A673 (cell line): Measurements from ENCODE around the gene TRPM3. TPM values are rescaled to one million over a fixed set of nuclear protein-coding genes. Genes with fewer than 3 reads are reported as not detected.

Experiments
- BruUV-seq: library from RNA; stranded (reverse); fragments of 400-500 nt; replicated peaks from 2 replicates; lab custom pipeline; 2021; lab: Mats Ljungman, UMichigan
- CTCF ChIA-PET: fragments of 300-600 bp; sonication (Branson Sonifier 250); formaldehyde crosslinking; loops from one replicate; lab custom pipeline; 2022; ENCODE audit warnings: antibody characterized with exemption; lab: Charles Lee
- POLR2A ChIA-PET: fragments of 300-600 bp; sonication (Branson Sonifier 250); formaldehyde crosslinking; loops from one replicate; lab custom pipeline; 2022; ENCODE audit warnings: antibody characterized with exemption; ENCODE audit not compliant: low non-redundant PET; lab: Charles Lee
- DNase-seq: peaks from one replicate; pipeline ENCODE4 v3.0.0-alpha.2; 2015; ENCODE audit warnings: low spot score
- H3K27ac ChIP-seq: fragments of 200-600 bp; sonication (generic); 2 replicates; pipeline ENCODE4 v1.5.1; 2016; ENCODE audit warnings: mixed run types, low read depth, mild to moderate bottlenecking, mixed read lengths, antibody characterized with exemption, low read length; ENCODE audit not compliant: poor library complexity, severe bottlenecking
- H3K27me3 ChIP-seq: fragments of 200-600 bp; sonication (generic); replicated peaks from 2 replicates; pipeline ENCODE4 v1.6.1; 2017; ENCODE audit warnings: mixed run types, low read depth, mild to moderate bottlenecking, mixed read lengths, antibody characterized with exemption, low read length; ENCODE audit not compliant: insufficient read depth, poor library complexity
- H3K36me3 ChIP-seq: fragments of 200-600 bp; sonication (generic); 2 replicates; pipeline ENCODE4 v1.6.1; 2016; ENCODE audit warnings: mixed run types, mild to moderate bottlenecking, mixed read lengths, antibody characterized with exemption, low read length; ENCODE audit not compliant: insufficient read depth, poor library complexity, severe bottlenecking
- H3K4me1 ChIP-seq: fragments of 200-600 bp; sonication (generic); 2 replicates; pipeline ENCODE4 v1.6.1; 2017; ENCODE audit warnings: mixed run types, mild to moderate bottlenecking, mixed read lengths, antibody characterized with exemption, low read length; ENCODE audit not compliant: insufficient read depth, poor library complexity, severe bottlenecking
- H3K4me3 ChIP-seq: fragments of 200-600 bp; sonication (generic); 2 replicates; pipeline ENCODE4 v1.5.1; 2016; ENCODE audit warnings: low read depth, mixed run types, mild to moderate bottlenecking, mixed read lengths, low read length; ENCODE audit not compliant: poor library complexity, severe bottlenecking
- H3K9me3 ChIP-seq: fragments of 200-600 bp; sonication (generic); 2 replicates; pipeline ENCODE4 v1.6.1; 2016; ENCODE audit warnings: mixed run types, low read depth, mild to moderate bottlenecking, mixed read lengths, antibody characterized with exemption, low read length; ENCODE audit not compliant: poor library complexity, severe bottlenecking
- EZH2 ChIP-seq: fragments of 200-600 bp; sonication (generic); IDR thresholded peaks from 2 replicates; pipeline ENCODE4 v1.6.1; 2017; ENCODE audit warnings: borderline replicate concordance, low read depth, mild to moderate bottlenecking, mixed read lengths, antibody characterized with exemption, low read length; ENCODE audit not compliant: poor library complexity, severe bottlenecking
- intact Hi-C: fragments of 100-400 bp; cut with micrococcal nuclease; formaldehyde crosslinking; loops from one replicate; pipeline ENCODE4 v1.10.0; 2022; ENCODE audit not compliant: unreplicated experiment
- total RNA-seq: library from RNA; stranded (reverse); gene quantifications from 2 replicates; pipeline ENCODE4 v1.2.3, GENCODE V29; 2021
- TF ChIP-seq, protein P1 (sequence below): fragments of 300-800, 200-600 bp; sonication (generic); conservative IDR thresholded peaks from 2 replicates; pipeline ENCODE4 v1.5.1; 2017; ENCODE audit warnings: low read depth, mild to moderate bottlenecking, antibody characterized with exemption, low read length, moderate library complexity, mixed read lengths

Gene TRPM3
- total RNA-seq, 1 experiment from 2014 or later, result not detected

DNA sequence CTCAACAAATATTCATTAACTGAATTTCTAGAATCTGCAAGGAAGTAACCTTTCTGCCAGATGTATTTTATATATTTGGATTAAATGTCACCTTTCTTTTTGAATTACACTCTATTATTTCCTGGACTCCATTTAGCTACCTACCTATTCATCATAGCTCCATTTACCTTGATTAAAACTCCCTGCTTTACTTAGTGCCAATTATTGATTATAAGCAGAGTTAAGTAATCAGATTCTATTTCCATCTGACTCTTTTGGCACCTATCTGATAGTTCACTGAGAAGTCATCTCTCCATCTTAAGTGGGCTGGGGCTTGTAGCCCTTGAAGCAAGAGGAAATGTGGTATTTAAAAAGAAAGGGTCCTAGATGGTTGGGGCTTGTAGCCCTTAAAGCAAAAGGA is 88.6 kb downstream of the TRPM3 start:
- H3K9me3 ChIP-seq, result no peaks in the 10 kb centered on the region
- DNase-seq, result no peak
- H3K27ac ChIP-seq, result no peak overlapping the region
- no TSS peak for BruUV-seq
- H3K4me1 ChIP-seq, result no peaks in the 10 kb centered on the region
- no peaks in the 10 kb centered on the region for H3K36me3 ChIP-seq
- ChIA-PET CTCF (no interaction called here), POLR2A (no interaction called here)
- TF ChIP-seq EZH2, result no peak
- TF ChIP-seq, protein P1, sequence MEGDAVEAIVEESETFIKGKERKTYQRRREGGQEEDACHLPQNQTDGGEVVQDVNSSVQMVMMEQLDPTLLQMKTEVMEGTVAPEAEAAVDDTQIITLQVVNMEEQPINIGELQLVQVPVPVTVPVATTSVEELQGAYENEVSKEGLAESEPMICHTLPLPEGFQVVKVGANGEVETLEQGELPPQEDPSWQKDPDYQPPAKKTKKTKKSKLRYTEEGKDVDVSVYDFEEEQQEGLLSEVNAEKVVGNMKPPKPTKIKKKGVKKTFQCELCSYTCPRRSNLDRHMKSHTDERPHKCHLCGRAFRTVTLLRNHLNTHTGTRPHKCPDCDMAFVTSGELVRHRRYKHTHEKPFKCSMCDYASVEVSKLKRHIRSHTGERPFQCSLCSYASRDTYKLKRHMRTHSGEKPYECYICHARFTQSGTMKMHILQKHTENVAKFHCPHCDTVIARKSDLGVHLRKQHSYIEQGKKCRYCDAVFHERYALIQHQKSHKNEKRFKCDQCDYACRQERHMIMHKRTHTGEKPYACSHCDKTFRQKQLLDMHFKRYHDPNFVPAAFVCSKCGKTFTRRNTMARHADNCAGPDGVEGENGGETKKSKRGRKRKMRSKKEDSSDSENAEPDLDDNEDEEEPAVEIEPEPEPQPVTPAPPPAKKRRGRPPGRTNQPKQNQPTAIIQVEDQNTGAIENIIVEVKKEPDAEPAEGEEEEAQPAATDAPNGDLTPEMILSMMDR, result no peak
- no peak overlapping the region for H3K4me3 ChIP-seq
- H3K27me3 ChIP-seq, result no peaks in the 10 kb centered on the region
- intact Hi-C loops, result no loop called here

DNA sequence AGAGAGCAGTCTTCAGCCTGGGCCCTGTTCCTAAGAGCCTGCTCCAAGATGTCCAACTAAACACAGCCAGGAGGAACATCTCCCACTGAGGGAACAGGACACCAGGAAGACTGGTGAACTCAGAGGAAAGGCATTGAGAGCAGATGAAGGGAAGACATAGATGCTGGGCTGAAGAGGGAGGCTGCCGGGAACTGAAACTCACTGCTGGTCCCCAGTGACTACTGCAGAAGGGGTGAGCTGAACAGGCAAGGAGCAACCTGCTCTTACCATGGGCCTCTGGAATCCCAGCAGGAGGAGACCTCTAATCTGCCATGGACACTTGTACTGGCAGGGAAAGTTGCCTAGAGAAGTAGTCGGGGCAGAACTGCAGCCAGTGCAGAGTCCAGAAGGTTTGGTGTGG is 95.7 kb downstream of the TRPM3 start:
- Histone ChIP-seq H3K9me3 (no peaks in the 10 kb centered on the region), H3K4me1 (no peaks in the 10 kb centered on the region), H3K27me3 (peaks cover 12% of the 10 kb centered on the region), H3K4me3 (no peak overlapping the region), H3K36me3 (no peaks in the 10 kb centered on the region), H3K27ac (no peak overlapping the region)
- intact Hi-C loops, result loop anchor here (10.0 kb wide), 1 partner anchor 219 kb away; no protein-coding TSS in a partner anchor
- BruUV-seq, result no TSS peak
- CTCF ChIA-PET, result no interaction called here
- no peak for DNase-seq
- no peak for TF ChIP-seq EZH2
- TF ChIP-seq, protein P1, result no peak
- POLR2A ChIA-PET, result no interaction called here

DNA sequence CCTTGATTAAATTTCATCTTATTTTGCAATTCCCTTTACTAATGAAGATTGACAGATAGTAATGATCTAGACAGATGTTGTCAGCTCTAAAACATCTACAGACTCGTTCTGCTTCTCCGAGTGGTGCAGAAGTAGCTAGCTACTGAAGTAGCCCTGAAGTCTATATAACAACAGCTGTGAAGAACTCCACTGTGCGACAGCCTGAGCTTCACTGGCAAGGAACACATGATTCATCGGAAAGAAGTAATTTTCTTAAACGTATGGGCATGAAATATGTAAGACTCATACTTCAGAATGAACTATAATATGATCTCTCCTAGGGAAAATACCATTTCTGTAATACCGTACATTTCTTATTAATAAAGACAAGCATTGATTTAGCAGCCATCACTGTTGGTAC is 96.2 kb downstream of the TRPM3 start:
- CTCF ChIA-PET, result no interaction called here

More for the DNA sequence above, 96.2 kb downstream of the TRPM3 start:
- Histone ChIP-seq H3K4me1 (no peaks in the 10 kb centered on the region), H3K27ac (no peak overlapping the region), H3K27me3 (peaks cover 12% of the 10 kb centered on the region), H3K4me3 (no peak overlapping the region), H3K36me3 (no peaks in the 10 kb centered on the region), H3K9me3 (no peaks in the 10 kb centered on the region)
- DNase-seq, result no peak
- BruUV-seq, result no TSS peak
- intact Hi-C loops, result loop anchor here (10.0 kb wide), 1 partner anchor 220 kb away; no protein-coding TSS in a partner anchor
- TF ChIP-seq, protein P1, result no peak
- no peak for TF ChIP-seq EZH2
- POLR2A ChIA-PET, result no interaction called here
